Activated naive CD4-positive, alpha-beta T cell treated with anti-CD3 and anti-CD28 coated beads for 36 hours (primary cell): ENCODE measurements around the gene FAM216A. TPM values are rescaled to one million over a fixed set of nuclear protein-coding genes. Genes with fewer than 3 reads are reported as not detected.
"Not testable (repeated sequence)": the region's sequence is repeated elsewhere in the genome, so short reads cannot be mapped to it uniquely, and the experiment has no call there.

ENCODE experiments used
- CTCF ChIA-PET: fragments of 350-600 bp; sonication (Branson Sonifier 250); formaldehyde crosslinking; loops from one replicate; lab custom pipeline; 2021; ENCODE audit warnings: antibody characterized with exemption; lab: Charles Lee
- DNase-seq: peaks from one replicate; pipeline ENCODE4 v3.0.0-alpha.2; 2020
- H3K27ac Mint-ChIP-seq: one replicate; pipeline ENCODE4 v1.8.0; 2021; ENCODE audit warnings: mild to moderate bottlenecking, mixed read lengths
- H3K27me3 Mint-ChIP-seq: one replicate; pipeline ENCODE4 v1.8.0; 2021; ENCODE audit warnings: low read depth, mixed read lengths
- H3K36me3 Mint-ChIP-seq: one replicate; pipeline ENCODE4 v1.8.0; 2021; ENCODE audit warnings: low read depth, mixed read lengths
- H3K4me1 Mint-ChIP-seq: one replicate; pipeline ENCODE4 v1.8.0; 2021; ENCODE audit warnings: low read depth, mixed read lengths
- H3K4me3 Mint-ChIP-seq: one replicate; pipeline ENCODE4 v1.8.0; 2021; ENCODE audit warnings: mild to moderate bottlenecking, moderate library complexity, mixed read lengths
- H3K9me3 Mint-ChIP-seq: one replicate; pipeline ENCODE4 v1.8.0; 2021; ENCODE audit warnings: mixed read lengths
- intact Hi-C: fragments of 100-400 bp; cut with micrococcal nuclease; formaldehyde crosslinking; loops from one replicate; pipeline ENCODE4 v1.15.1; 2023
- total RNA-seq, 2 experiments: library from RNA; stranded (reverse); gene quantifications; one replicate each; pipeline ENCODE4 v1.2.3, GENCODE V29; 2021

FAM216A gene
- total RNA-seq, 2 experiments from 2014 or later = 37.0 to 39.5 TPM

DNA sequence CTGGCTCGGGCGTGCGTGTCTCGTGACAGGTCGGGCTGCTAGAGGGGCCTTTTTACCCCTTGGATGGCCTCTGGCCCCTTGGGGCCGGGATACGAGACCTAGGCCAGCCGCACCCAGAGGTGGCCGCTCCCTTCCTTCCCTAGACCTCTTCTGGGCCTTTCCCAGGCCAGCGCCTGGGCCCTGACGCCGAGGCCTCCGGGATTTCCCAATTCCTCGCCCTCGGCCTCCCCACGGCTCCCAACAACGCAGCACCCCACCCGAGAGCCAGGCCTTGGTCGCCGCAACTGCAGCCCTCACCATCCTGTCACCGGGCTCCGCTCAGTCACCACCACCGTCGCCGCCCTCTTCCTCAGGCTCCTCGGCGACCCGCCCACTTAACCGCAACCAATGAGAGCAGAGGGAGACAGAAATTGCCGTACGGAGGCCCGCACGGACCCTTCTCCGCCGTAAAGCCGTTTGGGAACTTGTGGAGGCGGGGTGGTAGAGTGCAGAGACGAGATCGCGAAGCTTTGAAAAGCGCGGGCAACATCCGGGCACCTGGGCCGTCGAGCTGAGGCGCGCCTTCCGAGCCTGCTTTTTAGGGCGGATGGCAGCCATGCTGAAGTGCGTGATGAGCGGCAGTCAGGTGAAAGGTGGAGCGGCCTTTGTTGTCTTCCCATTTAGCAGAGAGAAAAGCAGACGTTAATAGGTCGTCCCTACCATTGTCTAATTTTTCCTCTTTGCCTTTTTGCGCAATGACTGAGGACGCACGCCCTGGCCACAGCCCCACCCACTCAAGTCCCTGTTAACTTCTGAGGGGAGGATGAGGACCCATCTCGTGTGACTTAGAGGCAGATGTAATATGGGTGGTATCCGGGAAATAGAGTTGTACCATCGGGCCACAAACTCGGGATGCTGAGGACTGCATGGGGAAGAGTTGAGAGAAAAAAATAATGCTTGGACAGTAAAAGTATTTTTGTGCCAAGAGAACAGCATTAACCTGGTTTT is 33.4 kb downstream of the FAM216A start, which contains the start of the genes RAD9B and VPS29:
Gene RAD9B (plus strand): TSS at position 580 of the 987 bp plus-strand sequence. CDS start 7 bp downstream, at position 587.
Gene VPS29 (minus strand): TSS at position 360 of the 987 bp plus-strand sequence. CDS start 60 bp downstream, at position 300.
- CTCF ChIA-PET = interaction anchor here (1.0 to 9.0 kb wide), 4 partner anchors 13 to 99 kb away, joined by 3 to 64 read pairs (median 5); partner anchors contain the start of genes ARPC3, FAM216A and GPN3

DNA sequence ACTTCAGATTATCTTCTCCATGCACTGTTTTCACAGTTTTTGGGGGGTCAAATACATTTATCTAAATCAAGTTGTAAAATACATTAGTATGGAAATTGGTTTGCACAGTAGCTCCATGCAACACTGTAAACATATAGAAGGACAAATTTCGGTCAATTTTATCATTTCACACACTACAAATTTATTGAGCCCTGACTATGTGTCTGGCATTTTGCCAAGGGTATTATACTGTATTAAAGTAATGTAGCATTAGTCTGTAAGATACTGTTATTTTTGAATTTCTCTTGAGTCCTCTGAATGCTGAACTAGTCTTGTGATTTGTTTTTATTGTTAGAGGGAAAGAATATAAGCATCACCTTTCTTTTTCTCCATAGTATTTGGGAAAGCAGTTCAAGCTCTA is 34.8 kb downstream of the FAM216A start:
- Mint-ChIP-seq H3K27me3 (no peaks in the 10 kb centered on the region), H3K4me3 (peak overlapping the region; percentile 5), H3K4me1 (peaks cover 32% of the 10 kb centered on the region), H3K9me3 (peaks cover 2% of the 10 kb centered on the region), H3K27ac (peak overlapping the region; percentile 22), H3K36me3 (peaks cover 15% of the 10 kb centered on the region)
- CTCF ChIA-PET = interaction anchor here (0.5 to 9.0 kb wide), 8 partner anchors 10 to 222 kb away, joined by 3 to 64 read pairs (median 4); partner anchors contain the start of gene ARPC3
- intact Hi-C loops = loop anchor here (2.0 to 5.0 kb wide), 3 partner anchors 237 to 554 kb away; no protein-coding TSS in a partner anchor
- DNase-seq = no peak

More for the DNA sequence above, 33.4 kb downstream of the FAM216A start, which contains the start of the genes RAD9B and VPS29:
- Mint-ChIP-seq H3K4me3 (peak within 1 kb of the TSS; percentile 94), H3K27ac (peak within 1 kb of the TSS; percentile 96), H3K9me3 (peaks cover 2% of the 10 kb centered on the region), H3K4me1 (peaks cover 32% of the 10 kb centered on the region), H3K36me3 (peaks cover 18% of the 10 kb centered on the region), H3K27me3 (no peaks in the 10 kb centered on the region)
- peak; percentile 100 for DNase-seq
- intact Hi-C loops = loop anchor here (1.0 to 5.0 kb wide), 8 partner anchors 34 to 555 kb away; partner anchors contain the start of genes ANAPC7, ARPC3, FAM216A and GPN3

DNA sequence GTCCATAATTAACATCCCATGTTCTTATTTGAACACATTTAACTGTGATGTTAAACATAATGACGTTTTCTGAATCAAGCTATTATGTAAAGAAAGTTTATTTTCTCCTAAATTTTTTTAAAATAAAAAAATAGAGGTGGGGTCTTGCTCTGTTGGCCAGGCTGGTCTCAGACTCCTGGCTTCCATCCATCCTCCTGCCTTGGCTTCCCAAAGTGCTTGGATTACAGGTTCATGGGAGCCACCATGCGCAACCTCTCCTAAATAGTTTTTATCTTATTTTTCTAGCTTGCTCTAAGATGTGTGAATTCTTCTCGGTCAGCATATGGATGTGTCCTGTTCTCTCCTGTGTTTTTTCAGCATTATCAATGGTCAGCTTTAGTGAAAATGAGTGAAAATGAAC is 36.7 kb downstream of the FAM216A start:
- CTCF ChIA-PET = interaction anchor here (9.0 kb wide), 1 partner anchor 95 kb away, joined by 64 read pairs; no protein-coding TSS in a partner anchor
- no peaks in the 10 kb centered on the region for H3K27me3 Mint-ChIP-seq
- no peak for DNase-seq
- H3K27ac Mint-ChIP-seq = no peak overlapping the region
- H3K9me3 Mint-ChIP-seq = peaks cover 2% of the 10 kb centered on the region
- H3K36me3 Mint-ChIP-seq = peaks cover 10% of the 10 kb centered on the region
- H3K4me1 Mint-ChIP-seq = peaks cover 17% of the 10 kb centered on the region
- intact Hi-C loops = no loop called here
- no peak overlapping the region for H3K4me3 Mint-ChIP-seq

DNA sequence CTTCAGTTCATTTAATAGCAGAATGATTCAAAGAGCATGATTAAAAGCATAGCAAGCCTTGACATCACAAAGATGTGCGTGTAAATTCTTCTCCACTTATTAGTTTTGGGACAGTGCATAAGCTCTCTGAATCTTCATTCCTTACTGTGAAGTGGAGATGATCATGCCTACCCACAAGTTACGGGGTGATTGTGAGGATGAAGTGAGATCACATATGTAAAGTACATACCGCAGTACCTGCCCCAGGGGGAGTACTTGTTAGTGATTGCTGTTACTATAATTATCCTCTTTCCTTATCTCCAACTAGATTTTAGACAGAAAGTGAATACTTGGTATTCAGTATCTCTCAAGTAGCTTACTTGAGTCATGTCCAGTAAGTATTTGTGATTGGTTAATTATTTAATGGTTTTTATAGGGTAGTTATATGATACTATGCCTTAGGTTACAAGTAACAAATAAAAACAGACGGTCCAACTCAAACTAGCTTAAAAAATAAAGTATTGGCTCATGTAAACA is 39.5 kb downstream of the FAM216A start:
- Mint-ChIP-seq H3K4me3 (no peak overlapping the region), H3K27me3 (no peaks in the 10 kb centered on the region), H3K4me1 (no peaks in the 10 kb centered on the region), H3K27ac (no peak overlapping the region), H3K9me3 (no peaks in the 10 kb centered on the region), H3K36me3 (no peaks in the 10 kb centered on the region)
- no peak for DNase-seq
- CTCF ChIA-PET = interaction anchor here (0.6 to 11.3 kb wide), 3 partner anchors 40 to 157 kb away, joined by 3 to 199 read pairs (median 3); partner anchors contain the start of gene FAM216A
- intact Hi-C loops = no loop called here

DNA sequence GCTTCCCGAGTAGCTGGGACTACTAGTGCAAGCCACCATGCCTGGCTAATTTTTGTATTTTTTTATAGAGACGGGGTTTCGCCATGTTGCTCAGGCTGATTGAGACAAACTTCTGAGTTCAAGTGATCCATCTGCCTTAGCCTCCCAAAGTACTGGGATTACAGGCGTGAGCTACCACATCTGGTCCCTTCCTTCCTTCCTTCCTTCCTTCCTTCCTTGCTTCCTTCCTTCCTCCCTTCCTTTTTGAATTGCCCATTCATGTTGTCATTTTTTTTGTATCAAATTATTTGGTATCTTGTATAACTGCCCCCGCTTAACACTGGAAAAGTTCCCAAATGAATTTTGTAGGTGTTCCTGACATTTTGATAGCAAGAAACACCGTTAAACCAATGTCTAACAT is 45.2 kb downstream of the FAM216A start:
- no peaks in the 10 kb centered on the region for H3K36me3 Mint-ChIP-seq
- no peaks in the 10 kb centered on the region for H3K27me3 Mint-ChIP-seq
- CTCF ChIA-PET = interaction anchor here (0.8 to 11.3 kb wide), 15 partner anchors 10 to 374 kb away, joined by 3 to 199 read pairs (median 5); partner anchors contain the start of genes ARPC3 and FAM216A
- no peak for DNase-seq
- no peaks in the 10 kb centered on the region for H3K9me3 Mint-ChIP-seq
- H3K4me3 Mint-ChIP-seq = no peak overlapping the region
- no peak overlapping the region for H3K27ac Mint-ChIP-seq
- intact Hi-C loops = loop anchor here (2.0 to 5.0 kb wide), 3 partner anchors 63 to 313 kb away; partner anchors contain the start of gene ARPC3
- H3K4me1 Mint-ChIP-seq = peaks cover 2% of the 10 kb centered on the region

DNA sequence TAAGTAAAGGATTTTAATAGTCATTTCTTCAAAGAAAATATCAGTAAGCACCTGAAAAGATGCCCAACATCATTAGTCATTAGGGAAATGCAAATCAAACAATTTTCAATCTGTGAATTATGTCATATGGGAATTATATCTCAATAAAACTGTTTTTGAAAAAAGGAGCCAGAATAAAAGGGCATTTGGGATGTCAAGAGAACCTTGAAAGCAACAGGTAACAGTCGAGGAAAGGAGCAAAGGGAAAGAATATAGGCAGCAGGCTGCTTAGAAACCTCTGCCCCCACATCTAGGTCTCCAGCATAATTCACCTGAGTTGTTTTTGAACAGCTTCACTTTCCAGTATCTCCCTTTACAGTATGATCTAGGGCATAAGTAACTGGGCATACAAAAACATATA is 45.7 kb downstream of the FAM216A start:
- Mint-ChIP-seq H3K4me3 (no peak overlapping the region), H3K36me3 (no peaks in the 10 kb centered on the region), H3K27me3 (no peaks in the 10 kb centered on the region), H3K27ac (no peak overlapping the region), H3K9me3 (no peaks in the 10 kb centered on the region), H3K4me1 (peaks cover 2% of the 10 kb centered on the region)
- CTCF ChIA-PET = interaction anchor here (1.2 to 11.3 kb wide), 7 partner anchors 13 to 105 kb away, joined by 3 to 199 read pairs (median 4); partner anchors contain the start of gene ARPC3
- no peak for DNase-seq
- intact Hi-C loops = loop anchor here (5.0 kb wide), 1 partner anchor 183 kb away; no protein-coding TSS in a partner anchor

DNA sequence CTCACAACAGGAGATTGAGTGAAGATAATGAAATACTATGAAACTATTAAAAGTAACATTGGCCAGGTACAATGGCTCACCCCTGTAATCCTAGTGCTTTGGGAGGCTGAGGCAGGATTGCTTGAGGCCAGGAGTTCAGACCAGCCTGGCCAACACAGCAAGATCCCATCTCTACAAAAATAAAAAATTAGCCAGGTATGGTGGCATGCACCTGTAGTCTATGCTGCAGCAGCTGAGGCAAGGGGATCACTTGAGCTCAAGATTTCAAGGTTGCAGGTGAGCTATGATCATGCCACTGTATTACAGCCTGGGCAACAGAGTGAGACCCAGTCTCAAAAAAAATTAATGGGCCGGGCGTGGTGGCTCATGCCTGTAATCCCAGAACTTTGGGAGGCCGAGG is 48.4 kb downstream of the FAM216A start:
- H3K27me3 Mint-ChIP-seq = no peaks in the 10 kb centered on the region
- no peaks in the 10 kb centered on the region for H3K36me3 Mint-ChIP-seq
- H3K9me3 Mint-ChIP-seq = no peaks in the 10 kb centered on the region
- H3K4me1 Mint-ChIP-seq = peaks cover 5% of the 10 kb centered on the region
- CTCF ChIA-PET = interaction anchor here (11.3 kb wide), 1 partner anchor 85 kb away, joined by 199 read pairs; no protein-coding TSS in a partner anchor
- intact Hi-C loops = no loop called here
- H3K27ac Mint-ChIP-seq = no peak overlapping the region
- no peak overlapping the region for H3K4me3 Mint-ChIP-seq
- no peak for DNase-seq

DNA sequence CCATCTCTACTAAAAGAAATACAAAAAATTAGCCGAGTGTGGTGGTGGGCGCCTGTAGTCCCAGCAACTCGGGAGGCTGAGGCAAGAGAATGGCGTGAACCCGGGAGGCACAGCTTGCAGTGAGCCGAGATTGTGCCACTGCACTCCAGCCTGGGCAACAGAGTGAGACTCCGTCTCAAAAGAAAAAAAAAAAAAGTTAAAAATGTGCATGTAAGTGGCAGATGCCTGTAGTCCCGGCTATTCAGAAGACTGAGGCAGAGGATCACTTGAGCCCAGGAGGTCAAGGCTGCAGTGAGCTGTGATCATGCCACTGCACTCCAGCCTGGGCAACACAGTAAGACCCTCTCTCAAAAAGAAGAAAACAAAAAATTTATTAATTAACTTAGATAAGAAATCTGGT is 49.4 kb downstream of the FAM216A start:
- CTCF ChIA-PET = interaction anchor here (1.2 to 11.3 kb wide), 3 partner anchors 83 to 84 kb away, joined by 4 to 199 read pairs (median 18); no protein-coding TSS in a partner anchor
- H3K27ac Mint-ChIP-seq, intact Hi-C loops, H3K4me3 Mint-ChIP-seq, H3K4me1 Mint-ChIP-seq, DNase-seq, H3K27me3 Mint-ChIP-seq, H3K9me3 Mint-ChIP-seq, H3K36me3 Mint-ChIP-seq: not testable (repeated sequence)

DNA sequence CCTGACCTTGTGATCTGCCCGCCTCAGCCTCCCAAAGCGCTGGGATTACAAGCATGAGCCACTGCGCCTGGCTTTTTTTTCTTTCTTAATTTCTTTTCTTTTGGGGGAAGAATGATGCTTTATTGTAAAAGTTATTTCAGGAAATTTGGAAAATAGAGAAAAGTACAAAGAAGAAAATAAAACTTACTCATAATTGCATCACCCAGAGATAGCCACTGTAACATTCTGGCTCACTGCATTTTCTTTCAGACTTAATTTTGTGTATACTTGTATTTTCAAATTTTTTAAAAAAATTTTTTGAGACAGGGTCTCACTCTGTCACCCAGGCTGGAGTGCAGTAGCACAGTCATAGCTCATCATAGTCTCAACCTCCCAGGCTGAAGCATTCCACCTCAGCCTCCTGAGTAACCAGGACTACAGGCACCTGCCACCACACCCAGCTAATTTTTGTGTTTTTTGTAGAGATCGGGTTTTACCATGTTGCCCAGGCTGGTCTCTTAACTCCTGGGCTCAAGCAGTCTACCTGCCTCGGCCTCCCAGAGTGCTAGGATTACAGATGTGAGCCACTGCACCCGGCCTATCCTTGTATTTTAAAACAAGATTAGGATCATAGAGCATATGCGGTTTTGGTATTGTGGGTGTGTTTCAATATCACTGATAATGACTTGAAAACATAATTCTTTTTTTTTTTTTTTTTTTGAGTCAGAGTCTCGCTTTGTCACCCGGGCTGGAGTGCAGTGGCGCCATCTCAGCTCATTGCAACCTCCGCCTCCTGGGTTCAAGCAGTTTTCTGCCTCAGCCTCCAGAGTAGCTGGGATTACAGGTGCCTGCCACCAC is 52.4 kb downstream of the FAM216A start:
- H3K27ac Mint-ChIP-seq, H3K27me3 Mint-ChIP-seq, H3K9me3 Mint-ChIP-seq, H3K4me1 Mint-ChIP-seq, H3K36me3 Mint-ChIP-seq, intact Hi-C loops, H3K4me3 Mint-ChIP-seq: not testable (repeated sequence)
- CTCF ChIA-PET = interaction anchor here (0.6 to 2.6 kb wide), 3 partner anchors 64 to 1817 kb away, joined by 3 to 12 read pairs (median 3); no protein-coding TSS in a partner anchor
- peak; percentile 19 for DNase-seq

DNA sequence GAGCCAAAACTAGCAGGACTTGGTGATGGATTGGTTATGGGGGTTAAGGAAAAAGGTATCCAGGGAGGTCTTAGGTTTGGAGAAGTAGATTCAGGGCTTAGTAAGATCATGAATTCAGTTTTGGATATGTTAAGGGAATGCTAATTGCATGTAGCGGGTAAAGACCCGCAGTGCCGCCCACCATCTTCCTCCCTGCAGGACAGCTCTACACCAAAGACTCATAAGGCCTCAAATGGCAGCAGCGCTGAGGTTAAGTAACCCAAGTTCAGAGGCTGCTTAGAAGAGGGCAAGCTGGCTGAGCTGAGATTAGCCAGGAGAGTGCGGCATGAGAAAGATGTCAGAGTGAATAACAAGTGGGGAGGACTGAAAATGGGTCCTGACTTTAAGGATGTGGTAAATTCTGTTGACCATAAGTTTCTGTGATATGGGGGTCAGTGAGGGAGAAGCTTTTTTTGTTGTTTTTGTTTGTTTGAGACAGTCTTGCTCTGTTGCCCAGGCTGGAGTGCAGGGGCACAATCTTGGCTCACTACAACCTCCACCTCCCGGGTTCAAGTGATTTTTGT is 59.7 kb downstream of the FAM216A start:
- H3K4me3 Mint-ChIP-seq = no peak overlapping the region
- DNase-seq = no peak
- no peak overlapping the region for H3K27ac Mint-ChIP-seq
- H3K27me3 Mint-ChIP-seq = no peaks in the 10 kb centered on the region
- H3K9me3 Mint-ChIP-seq = no peaks in the 10 kb centered on the region
- peaks cover 12% of the 10 kb centered on the region for H3K36me3 Mint-ChIP-seq
- intact Hi-C loops = no loop called here
- peaks cover 20% of the 10 kb centered on the region for H3K4me1 Mint-ChIP-seq
- CTCF ChIA-PET = interaction anchor here (0.7 to 10.1 kb wide), 5 partner anchors 18 to 473 kb away, joined by 3 to 82 read pairs (median 4); no protein-coding TSS in a partner anchor
